Measurements from ENCODE around the gene RFFL.

Gene RFFL

DNA sequence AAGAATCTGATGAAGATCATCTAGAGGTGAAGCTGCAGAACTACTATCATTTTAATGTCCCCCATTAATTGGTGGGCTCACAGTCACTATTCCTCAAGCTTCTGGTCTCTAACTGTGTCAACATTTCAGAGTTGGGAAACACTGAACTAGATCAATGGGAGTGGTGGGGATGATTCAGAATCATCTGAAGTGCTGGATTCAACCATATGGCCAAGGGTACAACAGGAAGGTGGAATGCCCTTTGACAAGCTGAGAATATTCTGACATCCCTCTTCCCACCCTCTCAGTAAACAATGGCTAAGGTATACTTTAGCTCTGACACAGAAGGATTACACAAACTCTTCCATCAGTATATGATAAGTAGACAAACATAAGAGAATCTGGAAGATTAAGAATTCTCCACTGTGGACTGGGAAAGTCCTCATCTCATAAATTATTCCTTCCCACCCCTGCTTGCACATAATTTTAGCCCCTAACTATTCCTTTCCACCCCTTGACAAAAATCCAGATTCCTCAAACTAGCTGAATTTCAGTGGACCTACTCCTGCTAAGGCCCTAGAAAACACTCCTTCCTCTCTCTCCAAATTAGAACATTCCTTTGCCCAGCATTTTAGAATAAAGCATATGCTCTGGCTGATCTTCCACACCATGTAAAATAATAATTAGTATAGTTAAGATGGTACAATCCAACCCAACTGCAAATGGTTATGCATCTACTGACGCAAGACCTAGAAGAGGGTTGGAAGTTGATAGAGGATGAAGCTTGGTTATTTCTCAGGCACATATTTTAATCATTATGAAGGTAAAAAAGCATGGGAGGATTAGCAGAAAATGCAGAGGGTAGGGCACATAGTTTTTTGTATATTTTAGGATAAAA is 16.3 kb upstream of the RFFL start:
- DNase-seq, result no peak

DNA sequence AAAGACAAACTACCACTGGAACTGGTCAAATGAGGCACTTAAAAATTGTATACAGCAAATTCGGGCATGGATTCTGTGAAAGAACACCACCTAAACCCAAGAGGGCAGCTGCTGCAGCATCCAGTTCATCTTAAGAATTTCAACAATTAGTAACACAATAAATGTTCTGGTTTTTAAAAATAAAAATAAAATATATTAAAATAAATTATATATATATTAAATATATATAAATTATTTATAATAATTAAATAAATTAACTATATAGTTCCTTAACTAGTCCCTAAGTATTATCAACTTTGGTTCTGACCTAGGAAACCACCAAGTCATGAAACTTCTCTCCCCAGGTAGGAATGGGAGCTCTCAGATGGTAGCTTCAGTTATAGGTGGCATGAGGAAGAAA is 13.4 kb upstream of the RFFL start:
- no peak for DNase-seq

GRCh38 chr17:35074711-35075707 is 11.5 kb upstream of the RFFL start:
- no peak for DNase-seq

- DNase-seq, result no peak
Measured at GRCh38 chr17:35073991-35074627, 10.6 kb upstream of the RFFL start.

DNA sequence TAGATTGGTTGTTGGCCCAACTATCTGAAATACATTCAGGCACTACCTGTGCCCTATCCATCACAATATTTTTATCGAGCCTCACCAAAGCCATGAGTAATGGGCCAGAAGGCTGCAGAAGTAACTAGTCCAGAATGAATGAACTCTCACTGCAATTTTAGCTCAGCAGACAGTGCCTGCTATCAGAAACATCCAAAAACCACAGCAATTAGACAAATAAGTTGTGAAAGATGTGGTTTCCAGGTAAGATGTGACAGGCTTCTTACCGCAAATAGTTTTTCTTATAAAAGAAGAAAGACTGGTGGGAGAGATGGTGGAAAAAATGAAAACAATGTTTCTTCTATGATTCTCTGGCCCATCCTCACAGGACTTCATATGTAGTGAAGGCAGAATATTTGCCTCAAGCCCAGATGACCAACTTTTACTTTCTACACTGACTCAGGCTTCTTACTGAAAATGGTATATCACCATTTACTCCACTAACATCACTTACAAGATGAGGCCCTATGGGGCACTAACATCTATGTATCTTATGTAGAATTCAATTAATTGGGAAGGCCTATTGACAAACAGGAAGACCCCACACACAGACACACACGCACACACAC is 9.8 kb upstream of the RFFL start:
- no peak for DNase-seq

- DNase-seq, result no peak
Measured at GRCh38 chr17:35069311-35069710, 5.8 kb upstream of the RFFL start.

DNA sequence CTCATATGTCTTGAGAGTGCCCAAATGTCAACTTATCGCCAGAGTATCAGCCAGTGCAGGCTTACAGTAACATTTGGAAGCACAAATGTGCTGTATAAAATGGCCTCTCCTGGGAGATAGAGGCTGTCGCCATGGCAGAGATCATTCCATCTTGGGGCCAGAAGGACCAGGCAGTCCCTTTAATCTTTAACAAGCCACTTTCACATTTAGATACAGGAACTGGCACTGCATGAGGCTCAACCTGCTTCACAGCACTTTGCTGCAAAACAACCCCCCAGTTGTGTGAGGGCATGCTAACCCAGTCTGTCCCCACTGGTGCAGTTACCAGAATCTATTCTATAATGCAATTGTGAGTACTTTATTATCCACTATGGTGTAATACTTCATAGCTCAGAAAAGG is 4.7 kb upstream of the RFFL start:
- no peak for DNase-seq

- DNase-seq, result no peak
Measured at GRCh38 chr17:35065880-35066279, 2.4 kb upstream of the RFFL start.

- no peak for DNase-seq
Measured at GRCh38 chr17:35064516-35065215, 1.2 kb upstream of the RFFL start.

DNA sequence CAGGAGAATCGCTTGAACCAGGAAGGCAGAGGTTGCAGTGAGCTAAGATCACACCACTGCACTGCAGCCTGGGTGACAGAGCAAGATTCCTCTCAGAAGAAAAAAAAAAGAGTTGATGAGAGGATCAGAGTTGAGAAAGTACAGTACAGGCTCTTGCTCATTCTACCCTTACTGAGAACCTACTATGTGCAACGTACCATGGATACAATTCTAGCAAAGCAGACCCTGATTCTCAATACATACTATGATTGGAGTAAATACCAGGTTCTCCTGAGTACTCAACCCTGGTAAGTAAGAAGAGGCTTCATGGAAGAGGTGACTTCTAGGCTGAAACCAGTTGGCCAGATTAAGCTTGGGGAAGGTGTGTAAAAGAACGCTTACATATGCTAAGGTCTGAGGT is 1.2 kb downstream of the RFFL start:
- no peak for DNase-seq

- no peak for DNase-seq
Measured at GRCh38 chr17:35057332-35057915, 6.1 kb downstream of the RFFL start.

GRCh38 chr17:35056013-35056412 is 7.5 kb downstream of the RFFL start:
- no peak for DNase-seq

- no peak for DNase-seq
Measured at GRCh38 chr17:35053204-35053603, 10.3 kb downstream of the RFFL start.

GRCh38 chr17:35052780-35053179 is 10.7 kb downstream of the RFFL start:
- DNase-seq, result no peak

DNA sequence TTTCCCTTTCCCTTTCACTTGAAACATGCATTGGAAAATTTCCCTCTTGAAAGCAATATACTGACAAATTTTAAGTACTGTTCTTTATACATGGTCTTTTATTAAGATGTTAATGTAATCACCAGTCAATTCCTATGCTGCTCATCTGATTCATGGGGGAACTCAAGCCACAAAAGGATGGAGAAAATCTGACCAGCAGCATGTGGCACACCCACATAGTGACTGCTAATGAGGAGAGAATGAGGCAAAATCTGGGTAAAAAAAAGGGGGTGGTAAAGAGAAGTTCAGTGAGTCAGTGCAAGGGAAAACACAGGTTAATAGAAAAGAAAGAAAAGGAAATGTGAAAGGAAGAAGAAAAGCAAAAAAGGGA is 11.3 kb downstream of the RFFL start:
- no peak for DNase-seq

- DNase-seq, result no peak
Measured at GRCh38 chr17:35051579-35052240, 11.8 kb downstream of the RFFL start.

DNA sequence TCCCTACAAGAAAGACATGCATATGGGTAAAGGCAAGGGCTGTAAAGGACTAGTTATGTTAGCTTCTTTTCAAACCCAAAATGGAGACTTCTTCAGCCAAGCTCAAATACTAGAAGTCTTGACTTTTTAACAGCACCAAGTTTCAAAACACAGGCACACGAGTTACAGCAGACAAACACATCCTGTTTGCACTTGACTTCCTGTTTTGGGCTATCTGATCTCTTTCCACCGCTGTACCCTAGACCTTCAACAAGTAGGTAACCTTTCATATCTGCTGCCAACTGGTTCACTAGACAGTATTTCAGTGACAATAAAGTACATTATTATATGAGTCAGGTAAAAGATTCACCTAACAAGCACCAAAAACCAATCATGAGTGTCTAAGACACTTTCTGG is 12.3 kb downstream of the RFFL start:
- DNase-seq, result no peak

DNA sequence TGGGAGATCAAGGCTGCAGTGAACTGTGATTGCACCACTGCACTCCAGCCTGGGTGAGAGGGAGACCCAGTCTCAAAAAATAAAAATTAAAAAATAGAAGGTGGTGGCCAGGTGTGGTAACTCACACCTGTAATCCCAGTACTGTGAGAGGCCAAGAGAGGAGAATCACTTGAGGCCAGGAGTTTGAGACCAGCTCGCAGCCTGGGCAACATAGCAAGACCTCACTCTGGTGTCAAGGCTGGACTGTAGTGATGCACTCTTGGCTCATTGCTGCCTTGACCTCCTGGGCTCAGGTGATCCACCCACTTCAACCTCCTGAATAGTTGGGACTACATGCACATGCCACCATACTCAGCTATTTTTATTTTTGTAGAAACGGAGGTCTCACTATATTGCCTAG is 13.3 kb downstream of the RFFL start:
- no peak for DNase-seq

- DNase-seq, result no peak
Measured at GRCh38 chr17:35048685-35049379, 14.7 kb downstream of the RFFL start.

DNA sequence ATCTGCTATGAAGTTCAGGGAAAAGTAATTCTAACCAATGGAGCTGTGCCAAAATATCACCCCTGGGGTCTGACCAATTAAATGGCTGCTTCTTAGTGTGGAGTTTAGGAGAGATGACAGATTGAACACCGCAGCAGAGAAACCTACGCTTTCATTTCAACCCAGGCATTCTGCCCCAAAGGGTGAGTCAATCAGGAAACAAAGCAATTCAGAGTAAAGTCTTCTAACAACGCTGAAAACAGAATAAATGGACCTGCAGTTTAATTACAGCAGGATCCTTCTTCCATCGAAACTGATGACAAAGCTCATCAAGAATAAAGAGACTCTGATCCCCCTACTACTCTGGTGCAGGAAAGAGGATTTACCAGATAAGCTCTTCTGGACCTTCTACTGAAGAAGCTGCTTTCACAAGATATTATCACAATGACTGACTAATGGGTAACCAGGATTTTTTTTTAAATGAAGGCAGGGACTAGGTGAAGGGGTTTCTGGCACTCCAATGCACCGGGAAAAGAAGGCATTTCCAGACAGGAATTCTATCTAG is 16.7 kb downstream of the RFFL start:
- DNase-seq, result no peak

All from SHP77 treated with DMSO at 0.1 percent for 48 hours (cell line).